OCI-LY1 (cell line): ENCODE measurements around the gene STRN4.

Source experiments
- CTCF ChIP-seq: fragments of 200-600 bp; sonication (generic), shearing (Covaris generic); IDR thresholded peaks from 2 replicates; pipeline ENCODE4 v1.5.1; 2017; ENCODE audit warnings: mild to moderate bottlenecking, antibody characterized with exemption, low read length, moderate library complexity, mixed read lengths
- EZH2 ChIP-seq: fragments of 200-600 bp; sonication (generic), shearing (Covaris generic); IDR thresholded peaks from 2 replicates; pipeline ENCODE4 v1.8.0; 2017; ENCODE audit warnings: borderline replicate concordance, mixed run types, mild to moderate bottlenecking, antibody characterized with exemption, low read length, moderate library complexity, mixed read lengths

- TF ChIP-seq CTCF (no peak), EZH2 (no peak)
Measured at GRCh38 chr19:46723471-46723870, 22.8 kb downstream of the STRN4 start.
